GM23248 (cell line): ENCODE measurements around the gene ITIH4.

Experiments
- EZH2 ChIP-seq: fragments of 200-600 bp; sonication (generic); IDR thresholded peaks from 2 replicates; pipeline ENCODE4 v1.6.1; 2018; ENCODE audit warnings: antibody characterized with exemption, mild to moderate bottlenecking; ENCODE audit not compliant: insufficient read depth, poor library complexity, severe bottlenecking
- EZH2phosphoT487 ChIP-seq: fragments of 200-600 bp; sonication (generic); IDR thresholded peaks from 2 replicates; pipeline ENCODE4 v1.6.1; 2018; ENCODE audit warnings: antibody characterized with exemption, moderate library complexity, mild to moderate bottlenecking, low read depth; ENCODE audit not compliant: insufficient read depth

- TF ChIP-seq EZH2, result no peak
- TF ChIP-seq EZH2phosphoT487, result no peak
Measured at GRCh38 chr3:52866427-52866826, 36.0 kb upstream of the ITIH4 start.
